Liver (tissue), 9 donors: ENCODE measurements around the gene GBA2. TPM values are rescaled to one million over a fixed set of nuclear protein-coding genes. Genes with fewer than 3 reads are reported as not detected.

Experiments
- DNase-seq: peaks from one replicate; pipeline ENCODE4 v3.0.0-alpha.2; 2017; ENCODE audit warnings: low spot score
- H3K27ac ChIP-seq, 2 donors: one replicate each; pipeline ENCODE4 v1.7.0; 2013; ENCODE audit warnings: inconsistent platforms in 2 of 2, low read length in 2 of 2, control low read depth in 1 of 2, low read depth in 1 of 2, mild to moderate bottlenecking in 1 of 2
- H3K27me3 ChIP-seq, 4 donors: one replicate each; pipeline versions ENCODE4 v1.6.1 to v1.7.0; 2013; ENCODE audit warnings: low read length in 3 of 4, inconsistent platforms in 1 of 4, mild to moderate bottlenecking in 1 of 4, moderate library complexity in 1 of 4; ENCODE audit not compliant: control insufficient read depth in 4 of 4, insufficient read depth in 4 of 4
- H3K36me3 ChIP-seq, 4 donors: one replicate each; pipeline versions ENCODE4 v1.6.1 to v1.7.0; 2013; ENCODE audit warnings: low read length in 3 of 4, mild to moderate bottlenecking in 3 of 4, low read depth in 1 of 4, moderate library complexity in 1 of 4; ENCODE audit not compliant: control insufficient read depth in 4 of 4, insufficient read depth in 3 of 4
- H3K4me1 ChIP-seq, 4 donors: one replicate each; pipeline versions ENCODE4 v1.6.1 to v1.7.0; 2013; ENCODE audit warnings: low read length in 3 of 4, mild to moderate bottlenecking in 3 of 4, moderate library complexity in 1 of 4; ENCODE audit not compliant: control insufficient read depth in 4 of 4, insufficient read depth in 4 of 4
- H3K4me3 ChIP-seq, 3 donors: one replicate each; pipeline versions ENCODE4 v1.6.1 to v1.7.0; 2013; ENCODE audit warnings: low read length in 3 of 3, control low read depth in 1 of 3, low read depth in 1 of 3, mild to moderate bottlenecking in 1 of 3
- H3K9ac ChIP-seq, 2 donors: one replicate each; pipeline ENCODE4 v1.7.0; 2013; ENCODE audit warnings: low read length in 2 of 2, mild to moderate bottlenecking in 2 of 2, moderate library complexity in 2 of 2, control low read depth in 1 of 2, low read depth in 1 of 2
- H3K9me3 ChIP-seq, 4 donors: one replicate each; pipeline versions ENCODE4 v1.6.1 to v1.7.0; 2013; ENCODE audit warnings: low read length in 3 of 4; ENCODE audit not compliant: control insufficient read depth in 4 of 4
- ATF3 ChIP-seq: IDR thresholded peaks from 2 replicates; pipeline ENCODE4 v1.6.1; 2016; ENCODE audit warnings: antibody characterized with exemption
- CTCF ChIP-seq: fragments of 150-350 bp; IDR thresholded peaks from 2 replicates; pipeline ENCODE4 v1.5.1; 2017; ENCODE audit warnings: improper control_type of control experiment, low read depth, low read length; ENCODE audit not compliant: missing input control
- EGR1 ChIP-seq, 2 donors: IDR thresholded peaks; 2 replicates each; pipeline ENCODE4 v1.6.1; 2016 to 2018; ENCODE audit warnings: antibody characterized with exemption in 2 of 2, low read depth in 2 of 2
- HNF4A ChIP-seq, 2 donors: conservative IDR thresholded peaks; 2 replicates each; pipeline ENCODE4 v1.6.1; 2016; ENCODE audit warnings: antibody characterized with exemption in 2 of 2, mild to moderate bottlenecking in 2 of 2
- JUND ChIP-seq, 2 donors: IDR thresholded peaks; 2 replicates each; pipeline ENCODE4 v1.6.1; 2016; ENCODE audit warnings: antibody characterized with exemption in 2 of 2
- NR2F2 ChIP-seq: IDR thresholded peaks from 2 replicates; pipeline ENCODE4 v1.6.1; 2016; ENCODE audit warnings: antibody characterized with exemption
- RAD21 ChIP-seq, 2 donors: IDR thresholded peaks; 2 replicates each; pipeline ENCODE4 v1.6.1; 2016; ENCODE audit warnings: antibody characterized with exemption in 2 of 2, mild to moderate bottlenecking in 2 of 2
- RXRA ChIP-seq, 2 donors: IDR thresholded peaks; 2 replicates each; pipeline ENCODE4 v1.6.1; 2017 to 2018; ENCODE audit warnings: antibody characterized with exemption in 2 of 2, mild to moderate bottlenecking in 1 of 2
- SP1 ChIP-seq: IDR thresholded peaks from 2 replicates; pipeline ENCODE4 v1.6.1; 2018; ENCODE audit warnings: antibody characterized with exemption, mild to moderate bottlenecking
- TAF1 ChIP-seq: conservative IDR thresholded peaks from 2 replicates; pipeline ENCODE4 v1.6.1; 2016; ENCODE audit warnings: antibody characterized with exemption, mild to moderate bottlenecking
- ZBTB33 ChIP-seq: IDR thresholded peaks from 2 replicates; pipeline ENCODE4 v1.6.1; 2016; ENCODE audit warnings: antibody characterized with exemption
- WGBS: extraction: QIAGEN DNeasy Blood & Tissue Kit; methylation state at CpG from one replicate; pipeline ENCODE4 v1.1.7; 2013; 5-methylcytosine and 5-hydroxymethylcytosine counted together
- polyA plus RNA-seq, 2 donors: library from polyadenylated mRNA; stranded (reverse) in 1 of 2; unstranded in 1 of 2; fragments of 200-250 nt in 1 of 2; fragments of >200 nt in 1 of 2; fragmentation: Nextera tagmentation in 1 of 2; extraction: Ambion mirVana in 1 of 2; gene quantifications; one replicate each; pipeline versions ENCODE4 v1.2.1 to v1.2.3, GENCODE V29; 2013 to 2015
- total RNA-seq, 2 donors: library from RNA; depleted of rRNA; stranded (reverse); fragments of >200 nt; gene quantifications; one replicate each; pipeline ENCODE4 v1.2.3, GENCODE V29; 2014
- TF ChIP-seq, protein P1 (sequence below): IDR thresholded peaks from 2 replicates; pipeline ENCODE4 v1.6.1; 2016; ENCODE audit warnings: antibody characterized with exemption
- donor health status: healthy.
- donor health status: healthy.
- donor health status: healthy.
- donor health status: healthy.
- donor health status: healthy.

The GBA2 gene
- total and polyA plus RNA-seq, 4 donors: 24.1 to 65.3 (median 25.8) TPM

DNA sequence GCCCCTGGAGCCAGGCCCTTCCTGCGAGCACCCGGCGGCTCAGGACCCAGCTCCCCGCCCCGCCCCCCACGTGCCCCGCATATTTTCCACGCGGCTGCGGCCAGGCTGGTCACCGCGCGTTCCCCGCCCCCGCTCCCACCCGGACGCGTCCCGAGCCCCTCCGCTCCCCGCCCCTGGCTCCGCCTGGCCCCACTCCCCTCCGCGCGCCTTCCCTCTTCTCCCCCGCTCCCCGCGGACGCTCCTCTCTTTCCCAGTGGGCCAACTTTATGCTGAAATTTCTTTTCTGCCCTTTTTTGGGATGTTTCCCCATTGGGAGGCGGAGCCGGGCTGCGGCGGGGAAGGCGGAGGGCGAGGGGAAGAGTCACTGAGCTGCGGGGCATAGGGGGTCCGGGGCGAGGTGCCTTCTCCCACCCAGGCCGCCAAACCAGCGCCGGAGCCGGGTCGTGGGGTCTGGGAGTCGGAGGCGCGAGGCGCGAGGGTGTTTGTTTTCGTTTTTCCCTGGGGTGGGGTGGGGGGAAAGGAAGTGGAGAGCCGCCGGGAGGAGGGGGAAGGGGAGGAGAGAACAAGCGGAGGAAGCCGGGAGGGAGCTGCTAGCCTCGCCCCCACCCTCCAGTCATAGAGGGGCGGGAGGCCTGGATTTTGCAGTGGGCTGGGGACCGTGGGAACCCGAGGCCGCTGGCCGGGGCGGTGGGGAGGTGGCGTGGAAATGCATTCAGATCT lies 58.3 kb downstream of the GBA2 start:
- Histone ChIP-seq H3K36me3 (peaks cover 0 to 3% (median 1%) of the 10 kb centered on the region in 4 donors), H3K27ac (peak overlapping the region; percentile 77 to 81), H3K4me1 (peaks cover 0 to 10% (median 5%) of the 10 kb centered on the region in 4 donors), H3K9me3 (no peaks in the 10 kb centered on the region), H3K9ac (peak overlapping the region in 1 of 2 donors; percentile 47), H3K4me3 (peak overlapping the region; percentile 59 to 85 (median 77)), H3K27me3 (no peaks in the 10 kb centered on the region)
- WGBS: 2% methylated on average over 61 of the region's 61 CpGs
- peak in 1 of 2 donors; percentile 5 for TF ChIP-seq RXRA (IDR thresholded peaks at IDR 0.05)
- TF ChIP-seq NR2F2: no peak
- TF ChIP-seq RAD21 (IDR thresholded peaks at IDR 0.05): no peak
- TF ChIP-seq ATF3: no peak
- TF ChIP-seq EGR1 (IDR thresholded peaks at IDR 0.05; ENCODE audit: low read depth in 2 of 2): no peak
- TF ChIP-seq, protein P1, sequence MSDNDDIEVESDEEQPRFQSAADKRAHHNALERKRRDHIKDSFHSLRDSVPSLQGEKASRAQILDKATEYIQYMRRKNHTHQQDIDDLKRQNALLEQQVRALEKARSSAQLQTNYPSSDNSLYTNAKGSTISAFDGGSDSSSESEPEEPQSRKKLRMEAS: no peak
- no peak for DNase-seq

GRCh38 chr9:35690294-35690613 lies 58.8 kb downstream of the GBA2 start:
- Histone ChIP-seq H3K27ac (peak overlapping the region; percentile 77 to 81), H3K9ac (no peak overlapping the region), H3K36me3 (peaks cover 0 to 2% (median 0%) of the 10 kb centered on the region in 4 donors), H3K4me1 (peaks cover 0 to 10% (median 5%) of the 10 kb centered on the region in 4 donors), H3K9me3 (no peaks in the 10 kb centered on the region), H3K4me3 (peak overlapping the region; percentile 15 to 85 (median 26)), H3K27me3 (no peaks in the 10 kb centered on the region)
- DNase-seq: no peak
- no peak for TF ChIP-seq TAF1
- no peak for TF ChIP-seq ATF3
- 9% methylated on average over 21 of the region's 21 CpGs for WGBS

DNA sequence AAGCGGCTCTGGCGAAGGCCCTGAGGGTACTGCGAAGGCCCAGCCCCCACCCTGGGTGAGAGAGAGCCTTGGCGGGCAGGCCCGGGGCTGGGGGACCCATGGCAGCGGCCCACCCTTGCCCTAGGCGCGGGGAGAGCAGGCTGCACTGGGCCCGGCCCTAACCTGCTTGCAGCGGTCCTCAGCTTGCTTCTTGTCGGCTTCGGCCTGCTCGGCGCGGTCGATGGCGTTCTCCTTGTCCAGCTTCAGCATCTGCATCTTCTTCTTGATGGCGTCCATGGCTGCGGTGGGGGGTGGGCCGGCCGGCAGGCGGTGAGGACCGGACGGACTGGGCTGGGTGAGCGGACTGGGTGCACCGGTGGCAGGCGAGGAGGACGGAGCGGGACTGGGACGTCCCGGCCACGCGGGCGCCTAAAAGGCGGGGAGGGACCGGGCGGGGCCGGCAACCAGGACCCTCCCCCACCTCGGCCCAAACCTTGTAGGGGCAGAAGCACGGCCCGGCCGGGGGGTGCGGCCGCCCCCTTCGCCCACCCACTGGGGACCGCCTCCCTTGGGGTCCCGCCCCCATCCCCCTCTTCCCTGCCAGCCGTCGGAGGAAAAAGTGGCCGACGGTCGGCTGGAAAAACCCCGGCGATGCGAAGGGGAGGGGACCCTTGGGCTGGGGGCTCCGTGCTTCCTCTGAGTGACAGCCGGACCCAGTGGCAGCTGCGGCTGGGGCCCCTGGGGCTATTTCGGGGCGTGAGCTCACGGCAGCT lies 59.3 kb downstream of the GBA2 start, which contains the start of gene TPM2:
TPM2 (minus strand) TSS at position 384 of the 752 bp plus-strand sequence; CDS start at position 276, 108 bp downstream.
- whole genome bisulfite sequencing: 61% methylated on average over 61 of the region's 61 CpGs
- DNase-seq: no peak

More for the DNA sequence above, 59.3 kb downstream of the GBA2 start, which contains the start of gene TPM2:
- peak within 1 kb of the TSS in 1 of 2 donors; percentile 21 for H3K9ac ChIP-seq
- peaks cover 0 to 10% (median 5%) of the 10 kb centered on the region in 4 donors for H3K4me1 ChIP-seq
- peaks cover 0 to 2% (median 0%) of the 10 kb centered on the region in 4 donors for H3K36me3 ChIP-seq
- peak within 1 kb of the TSS; percentile 77 to 81 for H3K27ac ChIP-seq
- peak within 1 kb of the TSS; percentile 59 to 85 (median 77) for H3K4me3 ChIP-seq
- no peak for TF ChIP-seq EGR1 (IDR thresholded peaks at IDR 0.05; ENCODE audit: low read depth in 2 of 2)
- TF ChIP-seq JUND (IDR thresholded peaks at IDR 0.05): no peak
- TF ChIP-seq ZBTB33: no peak
- no peak for TF ChIP-seq SP1
- TF ChIP-seq HNF4A (conservative IDR thresholded peaks at IDR 0.05): no peak
- no peak for TF ChIP-seq CTCF
- no peak for TF ChIP-seq RXRA (IDR thresholded peaks at IDR 0.05)
- H3K27me3 ChIP-seq: no peaks in the 10 kb centered on the region
- H3K9me3 ChIP-seq: no peaks in the 10 kb centered on the region
